Measurements from ENCODE around the gene GRK7.

GRCh38 chr3:141812586-141812985, 49.4 kb downstream of the GRK7 start:
- no peak for TF ChIP-seq CTCF (IDR thresholded peaks at IDR 0.05)
- no peak for TF ChIP-seq POLR2A (IDR thresholded peaks at IDR 0.05)

Data from uterus (tissue), 2 donors.